Ascending aorta (tissue), 2 donors: Measurements from ENCODE around the gene SV2C. TPM values are rescaled to one million over a fixed set of nuclear protein-coding genes. Genes with fewer than 3 reads are reported as not detected.

Source experiments
- DNase-seq, 2 donors: peaks; one replicate each; pipeline ENCODE4 v3.0.0-alpha.2; 2019; ENCODE audit warnings: low spot score in 2 of 2
- H3K27ac ChIP-seq, 2 donors: fragments of 200-600 bp; sonication (generic); one replicate each; pipeline ENCODE4 v1.5.1; 2016 to 2017; ENCODE audit warnings: mild to moderate bottlenecking in 1 of 2
- H3K27me3 ChIP-seq: fragments of 200-600 bp; sonication (generic); one replicate; pipeline ENCODE4 v1.5.1; 2017
- H3K36me3 ChIP-seq, 2 donors: fragments of 200-600 bp; sonication (generic); one replicate each; pipeline ENCODE4 v1.5.1; 2016
- H3K4me1 ChIP-seq, 2 donors: fragments of 200-600 bp; sonication (generic); one replicate each; pipeline ENCODE4 v1.5.1; 2016 to 2017; ENCODE audit warnings: mild to moderate bottlenecking in 1 of 2
- H3K4me3 ChIP-seq, 2 donors: fragments of 200-600 bp; sonication (generic); one replicate each; pipeline ENCODE4 v1.5.1; 2016 to 2017; ENCODE audit warnings: mild to moderate bottlenecking in 1 of 2
- H3K9me3 ChIP-seq, 2 donors: fragments of 200-600 bp; sonication (generic); one replicate each; pipeline ENCODE4 v1.5.1; 2016
- intact Hi-C: fragments of 100-400 bp; cut with DNase I; formaldehyde crosslinking; loops from one replicate; pipeline ENCODE4 v1.15.1; 2023
- total RNA-seq: library from RNA; depleted of rRNA; stranded (reverse); fragments of >200 nt; gene quantifications from one replicate; pipeline ENCODE4 v1.1.0, GENCODE V29; 2016
- TF ChIP-seq, protein P1 (sequence below), 3 experiments: fragments of 200-600 bp in 2 of 3; fragments of 450-650 bp in 1 of 3; sonication (generic) in 2 of 3; IDR thresholded peaks; one replicate each; pipeline ENCODE4 v1.5.1; 2016 to 2019; ENCODE audit warnings: antibody characterized with exemption in 3 of 3, mild to moderate bottlenecking in 1 of 3, moderate library complexity in 1 of 3

The SV2C gene
- total RNA-seq, 1 donor from 2014 or later = not detected

DNA sequence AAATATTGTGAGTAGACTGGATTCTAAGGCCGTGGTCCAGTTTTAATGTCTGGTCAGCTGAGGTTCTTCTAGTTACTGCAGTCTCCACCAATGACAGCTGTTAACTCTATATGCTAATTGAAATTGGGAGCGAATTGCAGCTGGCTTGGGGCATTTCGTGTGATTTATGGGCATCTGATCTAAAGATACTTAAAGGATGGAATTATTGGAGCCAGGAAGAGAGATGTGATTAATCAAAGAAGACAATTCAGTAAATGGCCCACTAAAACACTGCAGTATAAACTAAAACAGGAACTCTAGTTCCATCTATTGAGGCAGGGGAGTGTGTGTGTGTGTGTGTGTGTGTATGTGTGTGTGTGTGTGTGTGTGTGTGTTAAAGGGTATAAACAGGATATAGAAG lies 162.4 kb downstream of the SV2C start:
- DNase-seq = no peak
- intact Hi-C loops = no loop called here
- TF ChIP-seq, protein P1, sequence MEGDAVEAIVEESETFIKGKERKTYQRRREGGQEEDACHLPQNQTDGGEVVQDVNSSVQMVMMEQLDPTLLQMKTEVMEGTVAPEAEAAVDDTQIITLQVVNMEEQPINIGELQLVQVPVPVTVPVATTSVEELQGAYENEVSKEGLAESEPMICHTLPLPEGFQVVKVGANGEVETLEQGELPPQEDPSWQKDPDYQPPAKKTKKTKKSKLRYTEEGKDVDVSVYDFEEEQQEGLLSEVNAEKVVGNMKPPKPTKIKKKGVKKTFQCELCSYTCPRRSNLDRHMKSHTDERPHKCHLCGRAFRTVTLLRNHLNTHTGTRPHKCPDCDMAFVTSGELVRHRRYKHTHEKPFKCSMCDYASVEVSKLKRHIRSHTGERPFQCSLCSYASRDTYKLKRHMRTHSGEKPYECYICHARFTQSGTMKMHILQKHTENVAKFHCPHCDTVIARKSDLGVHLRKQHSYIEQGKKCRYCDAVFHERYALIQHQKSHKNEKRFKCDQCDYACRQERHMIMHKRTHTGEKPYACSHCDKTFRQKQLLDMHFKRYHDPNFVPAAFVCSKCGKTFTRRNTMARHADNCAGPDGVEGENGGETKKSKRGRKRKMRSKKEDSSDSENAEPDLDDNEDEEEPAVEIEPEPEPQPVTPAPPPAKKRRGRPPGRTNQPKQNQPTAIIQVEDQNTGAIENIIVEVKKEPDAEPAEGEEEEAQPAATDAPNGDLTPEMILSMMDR (IDR thresholded peaks at IDR 0.05) = no peak
- no peak overlapping the region for H3K4me3 ChIP-seq
- no peaks in the 10 kb centered on the region for H3K27me3 ChIP-seq
- no peaks in the 10 kb centered on the region for H3K9me3 ChIP-seq
- H3K36me3 ChIP-seq = no peaks in the 10 kb centered on the region
- no peak overlapping the region for H3K27ac ChIP-seq
- H3K4me1 ChIP-seq = no peaks in the 10 kb centered on the region

DNA sequence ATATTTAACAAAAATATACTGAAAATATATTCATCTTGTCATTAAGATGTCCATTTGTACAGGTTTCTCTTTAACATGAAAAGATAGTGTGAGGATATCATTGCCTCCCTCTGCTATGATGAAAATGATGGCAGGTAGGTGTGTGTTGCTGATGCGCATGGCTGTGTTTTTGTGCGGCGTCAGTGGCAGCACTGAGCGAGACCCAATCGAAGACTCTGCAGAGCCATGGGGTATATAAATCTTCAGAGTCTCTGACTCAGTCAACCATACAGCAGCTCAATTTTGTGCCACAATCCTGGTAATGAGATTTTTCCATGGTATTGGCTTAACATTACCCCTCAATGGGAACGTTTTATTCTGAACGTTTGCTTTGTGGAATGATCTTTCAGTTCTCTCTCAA lies 166.4 kb downstream of the SV2C start:
- H3K4me3 ChIP-seq = no peak overlapping the region
- no peak overlapping the region for H3K27ac ChIP-seq
- intact Hi-C loops = no loop called here
- no peaks in the 10 kb centered on the region for H3K27me3 ChIP-seq
- H3K9me3 ChIP-seq = no peaks in the 10 kb centered on the region
- no peak for DNase-seq
- TF ChIP-seq, protein P1 (IDR thresholded peaks at IDR 0.05) = no peak
- H3K4me1 ChIP-seq = no peaks in the 10 kb centered on the region
- no peaks in the 10 kb centered on the region for H3K36me3 ChIP-seq

DNA sequence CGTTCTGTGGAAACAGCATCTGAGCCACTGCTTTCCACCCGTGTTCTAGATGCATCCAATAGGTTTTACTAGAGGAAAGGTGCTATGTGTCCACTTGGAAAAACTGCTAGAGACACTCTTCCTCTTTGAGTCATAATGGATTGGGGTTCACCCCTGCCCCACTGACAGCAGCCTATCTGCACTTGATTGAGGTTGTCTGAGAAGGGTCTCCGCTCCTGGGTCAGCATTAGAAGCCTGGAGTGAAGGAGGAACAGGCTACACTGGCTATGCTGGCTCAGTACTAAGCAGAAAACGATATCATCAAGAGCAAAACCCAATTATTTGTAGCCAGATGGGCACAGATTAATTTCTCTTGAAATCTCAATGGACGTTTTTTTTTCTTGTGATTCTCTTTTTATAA lies 167.3 kb downstream of the SV2C start:
- Histone ChIP-seq H3K4me3 (no peak overlapping the region), H3K27me3 (no peaks in the 10 kb centered on the region), H3K4me1 (no peaks in the 10 kb centered on the region), H3K36me3 (no peaks in the 10 kb centered on the region), H3K9me3 (no peaks in the 10 kb centered on the region), H3K27ac (no peak overlapping the region)
- TF ChIP-seq, protein P1 (IDR thresholded peaks at IDR 0.05) = no peak
- intact Hi-C loops = no loop called here
- DNase-seq = no peak

DNA sequence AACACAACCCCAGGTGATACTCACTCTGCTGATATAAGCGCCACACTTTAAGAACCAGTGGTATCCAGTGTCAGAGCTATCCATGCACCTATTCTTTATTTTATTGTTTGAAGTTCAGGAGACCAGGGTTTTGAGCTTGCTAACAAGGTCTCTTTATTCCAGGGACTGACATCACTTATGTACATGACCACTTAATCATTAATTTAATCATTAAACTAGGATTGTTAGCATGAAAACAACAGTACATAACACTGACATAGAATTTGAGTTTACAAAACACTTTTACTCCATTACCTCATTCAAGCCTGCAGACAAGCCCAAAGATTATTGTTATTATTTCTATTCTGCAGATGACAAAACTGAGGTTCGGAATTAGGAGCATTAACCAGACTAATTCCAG lies 168.5 kb downstream of the SV2C start:
- Histone ChIP-seq H3K36me3 (no peaks in the 10 kb centered on the region), H3K27me3 (no peaks in the 10 kb centered on the region), H3K27ac (no peak overlapping the region), H3K4me3 (no peak overlapping the region), H3K4me1 (no peaks in the 10 kb centered on the region), H3K9me3 (no peaks in the 10 kb centered on the region)
- intact Hi-C loops = no loop called here
- DNase-seq = no peak
- TF ChIP-seq, protein P1 (IDR thresholded peaks at IDR 0.05) = no peak

DNA sequence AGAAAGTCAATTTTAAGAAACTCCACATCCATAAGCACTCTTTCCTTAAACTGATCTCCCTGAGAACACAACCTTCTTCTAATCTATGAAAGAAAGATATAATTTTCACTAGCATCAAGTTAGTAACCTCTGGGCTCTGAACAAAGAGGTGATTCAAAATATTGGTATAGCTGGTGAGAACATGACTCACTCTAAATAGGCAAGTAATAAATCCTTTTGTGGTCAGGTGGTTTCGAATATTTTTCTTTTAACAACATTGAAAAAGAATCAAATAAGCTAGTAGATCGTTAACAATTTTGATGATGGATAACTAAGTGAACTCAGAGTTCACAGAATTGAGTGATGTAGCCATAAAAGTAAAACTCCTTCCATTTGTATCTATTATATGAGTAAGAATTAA lies 169.3 kb downstream of the SV2C start:
- intact Hi-C loops = no loop called here
- Histone ChIP-seq H3K4me3 (no peak overlapping the region), H3K4me1 (no peaks in the 10 kb centered on the region), H3K27ac (no peak overlapping the region), H3K9me3 (no peaks in the 10 kb centered on the region), H3K27me3 (no peaks in the 10 kb centered on the region), H3K36me3 (no peaks in the 10 kb centered on the region)
- TF ChIP-seq, protein P1 (IDR thresholded peaks at IDR 0.05) = no peak
- DNase-seq = no peak
